GM21786 (cell line): Measurements from ENCODE around the gene FOXP1.

Experiments
- ATAC-seq: cut with Tn5 transposase; IDR thresholded peaks from one replicate; pipeline ENCODE4 v1.9.1; 2021; ENCODE audit not compliant: unreplicated experiment

The FOXP1 gene

DNA sequence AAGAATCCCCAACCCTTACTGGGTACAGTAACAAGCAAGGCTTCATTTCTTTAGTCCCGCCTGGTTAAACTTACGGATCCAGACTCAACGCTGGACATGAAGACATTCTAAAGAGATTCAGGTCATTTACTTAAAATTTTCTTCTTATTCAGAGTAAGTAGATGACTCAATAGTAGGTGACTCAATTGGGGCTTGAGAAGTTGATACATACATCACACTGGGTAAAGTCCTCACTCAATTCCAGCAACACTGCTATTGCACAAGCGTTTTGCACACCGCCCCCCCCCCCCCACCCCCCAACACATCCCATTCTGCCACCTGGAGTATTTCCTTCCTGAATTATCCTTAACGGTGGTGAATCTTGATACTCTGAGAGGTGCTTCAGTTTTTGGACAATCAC is 610.0 kb downstream of the FOXP1 start:
- no peak for ATAC-seq

DNA sequence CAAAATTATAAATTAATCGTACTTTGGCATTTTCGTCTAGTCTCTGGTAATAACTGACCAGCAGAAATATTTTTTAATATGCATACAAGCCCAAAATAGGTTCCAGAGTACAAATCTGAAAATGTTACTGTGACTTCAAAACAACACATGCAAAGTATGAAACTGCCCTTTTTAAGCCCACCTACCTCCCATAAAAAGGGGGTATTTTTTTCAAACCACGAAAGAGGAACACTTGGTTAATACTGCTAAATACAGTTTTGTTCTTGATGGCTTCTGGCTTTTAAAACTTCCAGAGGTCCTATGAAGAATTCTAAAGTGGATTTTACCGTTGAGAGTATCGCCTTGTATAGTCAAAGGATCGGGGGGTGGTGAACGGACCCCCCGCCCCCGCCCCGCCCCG is 610.7 kb downstream of the FOXP1 start:
- no peak for ATAC-seq

DNA sequence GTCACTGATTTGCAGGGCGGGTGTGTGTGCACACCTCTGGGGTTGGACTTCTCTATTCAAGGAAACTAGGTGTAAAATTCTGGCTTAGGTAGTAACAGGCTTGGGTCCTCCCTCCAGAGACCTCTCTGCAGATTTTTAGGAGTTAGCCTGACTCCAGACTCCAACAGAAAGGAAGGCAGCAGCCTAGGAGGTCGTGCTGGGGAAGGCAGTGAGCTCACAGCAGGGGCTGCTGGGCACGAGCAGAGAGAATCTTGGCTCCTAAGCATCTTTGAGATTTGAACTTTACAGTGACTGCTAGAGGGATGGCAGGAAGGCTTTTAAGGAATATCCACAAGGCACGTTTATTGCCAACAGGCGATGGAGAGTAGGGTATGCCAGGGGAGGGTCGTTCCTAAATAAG is 612.6 kb downstream of the FOXP1 start:
- ATAC-seq, result no peak

GRCh38 chr3:70970171-70970570 is 613.4 kb downstream of the FOXP1 start:
- no peak for ATAC-seq

GRCh38 chr3:70963431-70964275 is 619.9 kb downstream of the FOXP1 start:
- no peak for ATAC-seq

DNA sequence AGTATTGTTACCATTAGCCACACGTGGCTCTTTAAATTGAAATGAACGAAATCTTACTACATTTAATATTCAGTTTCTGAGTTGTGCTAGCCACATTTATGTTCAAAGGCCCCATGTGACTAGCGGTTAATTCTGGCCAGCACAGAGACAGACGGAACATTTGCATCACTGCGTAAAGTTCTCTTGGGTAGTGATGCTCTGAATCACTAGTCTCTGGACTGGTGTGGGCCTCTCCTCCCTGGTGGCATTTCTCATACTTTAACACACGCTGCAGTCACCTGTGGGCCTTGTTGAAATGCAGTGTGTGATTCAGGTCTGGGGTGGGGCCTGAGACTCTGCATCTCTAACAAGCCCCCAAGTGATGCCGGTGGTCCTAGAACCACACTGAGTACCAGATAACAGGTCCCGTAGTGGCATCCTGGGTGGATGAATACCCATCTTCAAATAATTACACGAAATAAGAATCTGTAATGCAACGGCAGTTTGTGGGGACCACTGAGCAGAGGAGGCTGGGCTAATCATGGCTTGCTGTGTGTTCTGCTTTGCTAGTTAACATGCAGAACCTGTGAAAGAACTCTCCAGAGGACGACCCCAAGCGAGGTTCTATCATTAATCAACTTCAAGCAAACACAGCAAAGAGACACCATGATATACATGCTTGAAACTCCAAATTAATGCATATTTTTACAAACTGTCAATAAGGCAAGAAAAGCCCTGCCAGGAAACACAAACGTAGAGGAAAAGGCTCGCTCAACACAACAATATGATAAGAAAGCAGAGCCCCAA is 623.8 kb downstream of the FOXP1 start:
- no peak for ATAC-seq

DNA sequence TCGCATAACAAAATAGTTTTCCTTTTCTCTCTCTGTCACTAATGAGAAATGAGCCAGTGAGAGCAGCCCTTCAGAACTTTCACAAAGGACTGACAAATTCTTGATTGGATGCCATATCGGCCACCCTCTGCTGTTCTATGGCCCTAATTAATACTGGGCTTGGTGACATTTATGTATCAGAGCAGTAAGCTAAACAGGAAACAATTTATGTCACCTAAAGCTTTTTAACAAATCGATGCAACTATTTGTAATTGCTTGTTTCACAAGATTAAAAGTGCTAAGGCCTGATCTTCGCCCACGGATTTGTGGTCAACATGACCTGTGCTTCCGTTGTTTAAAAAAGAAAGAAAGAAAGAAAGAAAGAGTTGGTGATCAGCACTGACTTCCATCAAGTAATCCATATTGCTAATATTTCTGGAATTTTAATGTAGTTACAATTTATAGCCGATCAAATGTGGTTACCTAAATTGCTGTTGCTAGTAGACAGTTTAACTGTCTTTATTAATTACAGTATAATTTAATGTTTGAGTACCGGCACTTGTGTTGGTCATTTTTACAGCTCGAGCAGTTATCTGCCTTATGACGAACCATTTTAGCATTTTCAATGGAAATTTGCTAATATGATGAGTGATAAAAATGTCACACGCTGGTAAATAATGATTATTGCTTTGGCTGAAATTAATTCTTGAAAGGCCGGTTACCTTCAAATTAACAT is 631.3 kb downstream of the FOXP1 start:
- no peak for ATAC-seq

DNA sequence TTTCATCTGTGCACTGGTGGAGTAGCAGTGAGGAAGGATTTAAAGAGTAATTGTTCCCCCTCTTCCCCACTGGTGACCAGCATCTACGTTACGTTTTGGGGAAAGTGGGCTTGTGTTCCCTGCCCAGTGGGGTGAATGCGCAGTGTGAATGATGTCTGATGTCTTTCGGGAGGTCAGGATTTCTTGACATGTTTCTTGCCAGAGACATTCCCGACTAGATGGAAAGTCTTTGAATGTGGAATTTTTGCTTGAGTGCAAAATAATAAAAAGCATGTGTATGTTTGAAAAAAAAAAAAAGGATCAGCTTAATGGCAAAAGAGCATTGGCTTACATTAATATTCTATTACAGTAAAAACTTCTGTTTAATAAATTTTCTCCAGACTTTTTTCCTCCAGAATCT is 632.2 kb downstream of the FOXP1 start:
- ATAC-seq, result no peak

DNA sequence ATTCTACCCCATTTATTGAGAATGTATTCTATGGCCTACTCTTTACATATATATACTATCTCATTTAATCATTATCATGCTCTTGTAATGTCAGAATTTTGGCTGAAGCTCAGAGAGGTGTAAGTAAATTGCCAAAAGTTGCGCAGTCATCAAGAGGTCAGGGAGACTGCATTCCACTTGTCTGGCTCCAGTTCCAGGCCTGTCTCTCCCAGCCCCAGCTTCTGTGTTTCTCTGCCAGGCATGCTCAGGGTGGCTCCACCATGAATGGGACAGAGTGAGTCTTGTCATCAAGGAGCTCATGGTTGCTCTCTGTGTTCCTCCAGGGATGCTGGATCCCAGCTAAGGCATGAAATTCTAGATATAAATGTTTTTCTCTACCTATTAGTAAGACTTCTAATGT is 635.9 kb downstream of the FOXP1 start:
- no peak for ATAC-seq

DNA sequence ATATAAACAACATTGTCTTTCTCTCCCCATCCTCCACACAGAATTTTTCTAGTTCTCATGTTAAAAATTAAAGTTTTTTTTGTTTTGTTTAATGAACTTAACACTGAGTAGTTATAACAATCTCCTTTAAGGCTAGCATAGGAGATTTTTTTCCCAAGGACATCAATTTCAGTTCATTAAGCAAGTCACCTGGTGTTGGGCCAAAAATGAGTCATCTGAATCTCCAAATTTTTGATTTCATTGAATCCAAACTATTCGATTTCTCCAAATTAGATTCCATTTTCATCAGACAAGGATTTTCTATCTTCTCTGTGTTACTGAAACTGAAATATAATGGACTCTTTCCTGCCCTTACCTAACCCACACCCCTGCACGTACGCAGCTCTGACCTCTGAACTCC is 639.6 kb downstream of the FOXP1 start:
- ATAC-seq, result no peak

GRCh38 chr3:70933105-70933810 is 650.3 kb downstream of the FOXP1 start:
- ATAC-seq, result no peak

- ATAC-seq, result no peak
Observed at GRCh38 chr3:70930066-70930465, 653.5 kb downstream of the FOXP1 start.

DNA sequence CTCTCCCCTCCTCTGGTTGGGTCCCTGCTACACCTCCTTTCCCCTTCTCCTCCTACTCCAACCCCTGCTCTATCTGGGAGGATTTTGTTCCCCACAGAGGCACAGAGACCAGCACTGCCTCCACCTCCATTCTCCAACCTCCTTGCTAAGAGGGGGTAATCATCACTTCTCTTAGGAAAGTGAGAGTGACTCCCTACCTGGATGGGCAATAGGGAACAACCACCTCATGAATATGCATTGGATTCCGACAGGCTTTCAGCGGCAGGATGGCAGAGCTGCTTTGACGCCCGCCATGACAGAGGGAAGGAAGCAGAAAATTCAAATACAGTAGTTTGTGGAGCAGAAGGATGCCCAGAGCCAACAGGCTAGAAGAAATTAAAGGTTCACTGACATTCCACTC is 656.3 kb downstream of the FOXP1 start:
- no peak for ATAC-seq

DNA sequence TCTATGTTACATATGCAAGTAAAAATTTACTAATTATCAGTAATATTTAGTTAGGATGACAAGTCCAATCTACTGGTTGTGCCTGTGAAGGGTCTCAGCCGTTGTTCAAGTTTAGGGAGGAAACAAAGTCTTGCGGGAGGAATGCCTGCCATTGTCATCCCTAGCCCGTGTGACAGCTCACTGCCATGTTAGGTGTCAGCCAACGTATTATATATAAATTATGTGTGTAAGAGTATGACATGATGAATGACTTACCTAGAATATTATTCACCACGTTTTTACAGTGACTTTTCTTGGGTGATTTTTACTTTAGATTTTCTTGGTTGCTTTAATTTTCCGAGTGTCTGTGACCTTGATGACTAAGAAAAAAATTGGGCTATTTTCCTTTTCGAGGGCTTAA is 656.7 kb downstream of the FOXP1 start:
- no peak for ATAC-seq

DNA sequence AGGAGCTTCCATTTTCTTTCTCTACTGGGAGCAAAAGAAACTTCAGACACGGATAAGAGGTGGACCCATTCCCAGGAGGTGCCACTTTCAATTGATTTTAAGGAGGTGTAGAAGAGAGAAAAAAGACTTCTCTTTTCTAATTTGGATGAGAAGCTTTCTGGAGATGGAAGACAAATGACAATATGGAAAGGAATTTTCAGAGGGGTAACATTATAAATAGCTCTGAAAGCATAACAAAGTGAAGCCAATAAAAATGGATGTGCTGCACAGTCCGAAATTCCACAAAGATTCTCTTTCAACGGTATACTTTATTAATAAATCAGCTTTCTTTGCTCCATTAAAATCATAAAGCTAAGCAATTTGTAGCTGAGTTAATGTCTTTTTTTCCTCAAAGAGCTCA is 663.9 kb downstream of the FOXP1 start:
- ATAC-seq, result no peak

- no peak for ATAC-seq
Observed at GRCh38 chr3:70919091-70919490, 664.4 kb downstream of the FOXP1 start.

DNA sequence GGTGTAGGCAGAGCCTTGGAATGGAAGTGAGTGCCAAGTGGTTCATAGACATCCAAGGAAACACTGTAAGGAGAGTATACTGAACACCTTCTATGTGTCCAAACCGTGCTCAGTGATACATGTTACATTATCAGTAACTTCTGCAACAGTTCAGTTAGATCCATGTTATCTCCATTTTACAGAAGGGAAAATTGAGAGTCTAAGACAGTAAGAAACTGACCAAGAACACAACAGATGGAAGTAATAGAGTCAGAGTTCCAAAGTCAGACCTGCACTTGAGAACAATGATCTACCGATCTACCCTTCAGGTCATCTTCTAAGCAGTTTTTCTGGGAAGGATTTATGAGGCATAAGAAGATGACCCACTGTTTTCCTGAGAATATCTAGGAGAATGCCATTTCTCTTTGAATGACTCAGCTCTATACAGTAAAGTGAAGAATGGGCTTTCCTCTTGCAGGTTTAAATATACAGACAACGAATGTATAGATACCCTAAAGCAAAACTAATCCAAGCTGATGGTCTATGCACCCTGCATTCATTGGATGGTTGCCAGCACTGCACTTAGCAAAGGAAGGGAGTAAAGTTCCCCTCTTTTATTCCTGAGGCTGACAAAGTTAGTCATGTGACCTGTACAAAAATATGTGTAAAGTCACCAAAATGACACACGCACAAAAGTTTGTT is 667.0 kb downstream of the FOXP1 start:
- ATAC-seq, result no peak

DNA sequence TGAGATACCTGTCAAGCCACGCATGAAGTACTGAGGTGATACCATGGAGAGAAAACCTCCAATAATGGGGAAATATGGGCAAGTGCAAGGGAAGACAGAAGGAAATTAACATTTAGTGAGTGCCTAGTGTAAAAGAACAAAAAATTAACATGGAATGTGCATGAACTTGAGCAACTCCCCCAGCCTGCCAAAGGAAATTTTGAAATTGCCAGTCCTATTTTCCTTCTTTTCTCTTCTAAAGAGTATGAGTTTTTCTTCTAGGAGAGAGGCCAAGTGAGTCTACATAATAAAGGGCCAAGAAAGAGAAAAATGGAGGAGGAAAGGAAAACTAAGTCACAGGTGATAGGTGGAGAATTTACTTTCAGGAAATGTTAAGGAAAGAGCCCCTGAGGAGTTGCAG is 668.7 kb downstream of the FOXP1 start:
- no peak for ATAC-seq

DNA sequence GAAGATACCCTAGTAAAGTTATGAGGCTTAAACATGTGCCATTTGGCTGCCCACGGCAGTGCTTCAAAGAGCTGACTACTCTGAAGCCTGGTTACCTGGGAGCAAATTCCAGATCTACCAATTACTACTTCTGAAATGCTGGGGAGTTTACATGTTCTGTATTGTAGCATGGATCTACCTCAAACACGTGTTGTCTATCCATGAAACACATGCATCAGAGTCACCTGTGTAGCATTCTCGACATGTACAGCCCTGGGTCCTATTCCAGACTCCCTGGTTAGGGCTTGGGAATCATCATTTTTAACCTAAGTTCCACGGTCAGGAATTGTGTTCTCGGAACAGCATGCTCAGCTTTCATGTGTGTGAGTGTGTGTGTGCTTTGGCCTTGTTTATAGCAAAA is 671.8 kb downstream of the FOXP1 start:
- no peak for ATAC-seq

DNA sequence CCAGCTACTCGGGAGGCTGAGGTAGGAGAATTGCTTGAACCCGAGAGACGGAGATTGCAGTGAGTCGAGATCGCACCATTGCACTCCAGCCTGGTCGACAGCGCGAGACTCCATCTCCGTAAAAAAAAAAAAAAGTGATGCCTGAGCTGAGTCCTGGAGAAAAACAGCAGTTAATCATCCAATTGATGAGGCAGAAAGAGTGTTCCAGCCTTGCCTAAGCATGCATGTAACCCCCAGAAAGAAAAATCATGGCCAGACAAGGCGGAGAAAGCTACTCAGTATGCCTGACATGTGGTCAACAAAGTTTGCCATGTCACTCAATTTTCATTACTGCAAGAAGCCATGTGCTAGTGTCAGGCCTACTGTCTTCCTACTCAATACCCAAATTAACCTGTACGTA is 678.0 kb downstream of the FOXP1 start:
- ATAC-seq, result no peak
